ENCODE measurements around the gene MAP3K5.
"Not testable (repeated sequence)": the region's sequence is repeated elsewhere in the genome, so short reads cannot be mapped to it uniquely, and the experiment has no call there.

The MAP3K5 gene

GRCh38 chr6:136712642-136713041 is 79.6 kb downstream of the MAP3K5 start:
- H3K27ac ChIP-seq (ENCODE audit: insufficient read depth in 1 of 2, low read depth in 1 of 2, low read length in 2 of 2, poor library complexity in 1 of 2, severe bottlenecking in 2 of 2); H3K4me3 ChIP-seq (ENCODE audit: control insufficient read depth in 1 of 7, extremely low read depth in 1 of 7, insufficient read depth in 4 of 7, low read depth in 2 of 7, low read length in 6 of 7); H3K9me3 ChIP-seq (ENCODE audit: control extremely low read depth in 1 of 5, control insufficient read depth in 4 of 5, insufficient read depth in 2 of 5, low read depth in 1 of 5, low read length in 4 of 5); H3K36me3 ChIP-seq (ENCODE audit: control insufficient read depth in 4 of 4, insufficient read depth in 4 of 4, low read length in 3 of 4); H3K27me3 ChIP-seq (replicated peaks in 2 of 5; ENCODE audit: control insufficient read depth in 4 of 5, insufficient read depth in 5 of 5, low read length in 4 of 5); DNase-seq; POLR2A ChIA-PET: not testable (repeated sequence)
- CTCF ChIA-PET, result interaction anchor here (0.7 to 2.5 kb wide), 7 partner anchors 11 to 88 kb away, joined by 3 to 14 read pairs (median 5); partner anchors contain the start of gene MAP3K5
- peaks cover under 1 to 28% (median 13%) of the 10 kb centered on the region in 4 experiments for H3K4me1 ChIP-seq (ENCODE audit: control extremely low read depth in 1 of 4, control insufficient read depth in 4 of 4, insufficient read depth in 4 of 4, low read length in 3 of 4)
- WGBS (ENCODE audit: insufficient coverage), result 83% methylated on average over 2 of the region's 4 CpGs

- H3K9me3 ChIP-seq (ENCODE audit: control extremely low read depth in 1 of 5, control insufficient read depth in 4 of 5, insufficient read depth in 2 of 5, low read depth in 1 of 5, low read length in 4 of 5), result no peaks in the 10 kb centered on the region
- H3K4me1 ChIP-seq (ENCODE audit: control extremely low read depth in 1 of 4, control insufficient read depth in 4 of 4, insufficient read depth in 4 of 4, low read length in 3 of 4), result peaks cover 0 to 20% (median 8%) of the 10 kb centered on the region in 4 experiments
- ChIA-PET POLR2A (no interaction called here), CTCF (interaction anchor here (0.7 to 2.5 kb wide), 6 partner anchors 28 to 89 kb away, joined by 3 to 14 read pairs (median 4); partner anchors contain the start of gene MAP3K5)
- no peak overlapping the region for H3K27ac ChIP-seq (ENCODE audit: insufficient read depth in 1 of 2, low read depth in 1 of 2, low read length in 2 of 2, poor library complexity in 1 of 2, severe bottlenecking in 2 of 2)
- 100% methylated on average over 1 of the region's 2 CpGs for WGBS (ENCODE audit: insufficient coverage)
- H3K36me3 ChIP-seq (ENCODE audit: control insufficient read depth in 4 of 4, insufficient read depth in 4 of 4, low read length in 3 of 4), result peaks cover 0 to 9% (median 3%) of the 10 kb centered on the region in 4 experiments
- no peaks in the 10 kb centered on the region for H3K27me3 ChIP-seq (replicated peaks in 2 of 5; ENCODE audit: control insufficient read depth in 4 of 5, insufficient read depth in 5 of 5, low read length in 4 of 5)
- no peak overlapping the region for H3K4me3 ChIP-seq (ENCODE audit: control insufficient read depth in 1 of 7, extremely low read depth in 1 of 7, insufficient read depth in 4 of 7, low read depth in 2 of 7, low read length in 6 of 7)
- DNase-seq, result no peak
Measured at GRCh38 chr6:136711644-136712043, 80.6 kb downstream of the MAP3K5 start.

- ChIA-PET POLR2A (no interaction called here), CTCF (interaction anchor here (1.0 to 1.6 kb wide), 3 partner anchors 29 to 81 kb away, joined by 3 to 7 read pairs (median 5); partner anchors contain the start of gene MAP3K5)
- Histone ChIP-seq H3K36me3 (ENCODE audit: control insufficient read depth in 4 of 4, insufficient read depth in 4 of 4, low read length in 3 of 4) (peaks cover 0 to 14% (median 6%) of the 10 kb centered on the region in 4 experiments), H3K9me3 (ENCODE audit: control extremely low read depth in 1 of 5, control insufficient read depth in 4 of 5, insufficient read depth in 2 of 5, low read depth in 1 of 5, low read length in 4 of 5) (no peaks in the 10 kb centered on the region), H3K27me3 (replicated peaks in 2 of 5; ENCODE audit: control insufficient read depth in 4 of 5, insufficient read depth in 5 of 5, low read length in 4 of 5) (no peaks in the 10 kb centered on the region), H3K4me3 (ENCODE audit: control insufficient read depth in 1 of 7, extremely low read depth in 1 of 7, insufficient read depth in 4 of 7, low read depth in 2 of 7, low read length in 6 of 7) (no peak overlapping the region), H3K27ac (ENCODE audit: insufficient read depth in 1 of 2, low read depth in 1 of 2, low read length in 2 of 2, poor library complexity in 1 of 2, severe bottlenecking in 2 of 2) (no peak overlapping the region), H3K4me1 (ENCODE audit: control extremely low read depth in 1 of 4, control insufficient read depth in 4 of 4, insufficient read depth in 4 of 4, low read length in 3 of 4) (peaks cover 0 to 14% (median 3%) of the 10 kb centered on the region in 4 experiments)
- 92% methylated on average over 3 of the region's 7 CpGs for WGBS (ENCODE audit: insufficient coverage)
- no peak for DNase-seq
Measured at GRCh38 chr6:136710877-136711552, 81.3 kb downstream of the MAP3K5 start.

GRCh38 chr6:136709429-136709828 is 82.8 kb downstream of the MAP3K5 start:
- peaks cover 0 to 25% (median 11%) of the 10 kb centered on the region in 4 experiments for H3K36me3 ChIP-seq (ENCODE audit: control insufficient read depth in 4 of 4, insufficient read depth in 4 of 4, low read length in 3 of 4)
- ChIA-PET CTCF (interaction anchor here (0.7 to 1.1 kb wide), 2 partner anchors 14 to 83 kb away, joined by 3 to 4 read pairs; partner anchors contain the start of gene MAP3K5), POLR2A (no interaction called here)
- peaks cover 0 to 9% (median 2%) of the 10 kb centered on the region in 4 experiments for H3K4me1 ChIP-seq (ENCODE audit: control extremely low read depth in 1 of 4, control insufficient read depth in 4 of 4, insufficient read depth in 4 of 4, low read length in 3 of 4)
- no peaks in the 10 kb centered on the region for H3K9me3 ChIP-seq (ENCODE audit: control extremely low read depth in 1 of 5, control insufficient read depth in 4 of 5, insufficient read depth in 2 of 5, low read depth in 1 of 5, low read length in 4 of 5)
- no peaks in the 10 kb centered on the region for H3K27me3 ChIP-seq (replicated peaks in 2 of 5; ENCODE audit: control insufficient read depth in 4 of 5, insufficient read depth in 5 of 5, low read length in 4 of 5)
- DNase-seq, result no peak
- H3K27ac ChIP-seq (ENCODE audit: insufficient read depth in 1 of 2, low read depth in 1 of 2, low read length in 2 of 2, poor library complexity in 1 of 2, severe bottlenecking in 2 of 2), result no peak overlapping the region
- H3K4me3 ChIP-seq (ENCODE audit: control insufficient read depth in 1 of 7, extremely low read depth in 1 of 7, insufficient read depth in 4 of 7, low read depth in 2 of 7, low read length in 6 of 7), result no peak overlapping the region

- 97% methylated on average over 3 of the region's 5 CpGs for WGBS (ENCODE audit: insufficient coverage)
- ChIA-PET POLR2A (interaction anchor here (0.5 kb wide), 1 partner anchor 22 kb away, joined by 3 read pairs; no protein-coding TSS in a partner anchor), CTCF (interaction anchor here (0.6 to 2.1 kb wide), 4 partner anchors 17 to 86 kb away, joined by 3 to 12 read pairs (median 3); partner anchors contain the start of gene MAP3K5)
- Histone ChIP-seq H3K4me1 (ENCODE audit: control extremely low read depth in 1 of 4, control insufficient read depth in 4 of 4, insufficient read depth in 4 of 4, low read length in 3 of 4) (peaks cover 0 to 7% (median 5%) of the 10 kb centered on the region in 4 experiments), H3K36me3 (ENCODE audit: control insufficient read depth in 4 of 4, insufficient read depth in 4 of 4, low read length in 3 of 4) (peaks cover 0 to 25% (median 13%) of the 10 kb centered on the region in 4 experiments), H3K4me3 (ENCODE audit: control insufficient read depth in 1 of 7, extremely low read depth in 1 of 7, insufficient read depth in 4 of 7, low read depth in 2 of 7, low read length in 6 of 7) (no peak overlapping the region), H3K27me3 (replicated peaks in 2 of 5; ENCODE audit: control insufficient read depth in 4 of 5, insufficient read depth in 5 of 5, low read length in 4 of 5) (no peaks in the 10 kb centered on the region), H3K9me3 (ENCODE audit: control extremely low read depth in 1 of 5, control insufficient read depth in 4 of 5, insufficient read depth in 2 of 5, low read depth in 1 of 5, low read length in 4 of 5) (no peaks in the 10 kb centered on the region), H3K27ac (ENCODE audit: insufficient read depth in 1 of 2, low read depth in 1 of 2, low read length in 2 of 2, poor library complexity in 1 of 2, severe bottlenecking in 2 of 2) (no peak overlapping the region)
- no peak for DNase-seq
Measured at GRCh38 chr6:136706430-136706829, 85.8 kb downstream of the MAP3K5 start.

- no peak overlapping the region for H3K4me3 ChIP-seq (ENCODE audit: control insufficient read depth in 1 of 7, extremely low read depth in 1 of 7, insufficient read depth in 4 of 7, low read depth in 2 of 7, low read length in 6 of 7)
- POLR2A ChIA-PET, result no interaction called here
- peaks cover 0 to 26% (median 14%) of the 10 kb centered on the region in 4 experiments for H3K36me3 ChIP-seq (ENCODE audit: control insufficient read depth in 4 of 4, insufficient read depth in 4 of 4, low read length in 3 of 4)
- no peak for DNase-seq
- WGBS (ENCODE audit: insufficient coverage), result 100% methylated on average over 3 of the region's 7 CpGs
- CTCF ChIA-PET, result interaction anchor here (1.5 kb wide), 1 partner anchor 89 kb away, joined by 5 read pairs; the partner anchor contains the start of gene MAP3K5
- H3K27me3 ChIP-seq (replicated peaks in 2 of 5; ENCODE audit: control insufficient read depth in 4 of 5, insufficient read depth in 5 of 5, low read length in 4 of 5), result no peaks in the 10 kb centered on the region
- H3K4me1 ChIP-seq (ENCODE audit: control extremely low read depth in 1 of 4, control insufficient read depth in 4 of 4, insufficient read depth in 4 of 4, low read length in 3 of 4), result peaks cover 0 to 7% (median 5%) of the 10 kb centered on the region in 4 experiments
- no peaks in the 10 kb centered on the region for H3K9me3 ChIP-seq (ENCODE audit: control extremely low read depth in 1 of 5, control insufficient read depth in 4 of 5, insufficient read depth in 2 of 5, low read depth in 1 of 5, low read length in 4 of 5)
- H3K27ac ChIP-seq (ENCODE audit: insufficient read depth in 1 of 2, low read depth in 1 of 2, low read length in 2 of 2, poor library complexity in 1 of 2, severe bottlenecking in 2 of 2), result no peak overlapping the region
Measured at GRCh38 chr6:136703331-136703865, 88.9 kb downstream of the MAP3K5 start.

GRCh38 chr6:136701045-136701444 is 91.2 kb downstream of the MAP3K5 start:
- Histone ChIP-seq H3K9me3 (ENCODE audit: control extremely low read depth in 1 of 5, control insufficient read depth in 4 of 5, insufficient read depth in 2 of 5, low read depth in 1 of 5, low read length in 4 of 5) (no peaks in the 10 kb centered on the region), H3K27me3 (replicated peaks in 2 of 5; ENCODE audit: control insufficient read depth in 4 of 5, insufficient read depth in 5 of 5, low read length in 4 of 5) (no peaks in the 10 kb centered on the region), H3K4me3 (ENCODE audit: control insufficient read depth in 1 of 7, extremely low read depth in 1 of 7, insufficient read depth in 4 of 7, low read depth in 2 of 7, low read length in 6 of 7) (no peak overlapping the region), H3K27ac (ENCODE audit: insufficient read depth in 1 of 2, low read depth in 1 of 2, low read length in 2 of 2, poor library complexity in 1 of 2, severe bottlenecking in 2 of 2) (no peak overlapping the region), H3K4me1 (ENCODE audit: control extremely low read depth in 1 of 4, control insufficient read depth in 4 of 4, insufficient read depth in 4 of 4, low read length in 3 of 4) (peaks cover 0 to 8% (median 5%) of the 10 kb centered on the region in 4 experiments), H3K36me3 (ENCODE audit: control insufficient read depth in 4 of 4, insufficient read depth in 4 of 4, low read length in 3 of 4) (peaks cover 0 to 37% (median 18%) of the 10 kb centered on the region in 4 experiments)
- CTCF ChIA-PET, result interaction anchor here (0.7 to 1.2 kb wide), 3 partner anchors 13 to 157 kb away, joined by 3 read pairs; no protein-coding TSS in a partner anchor
- DNase-seq, result no peak
- POLR2A ChIA-PET, result no interaction called here
- WGBS (ENCODE audit: insufficient coverage), result 100% methylated on average over 2 of the region's 3 CpGs
